Activated naive CD8-positive, alpha-beta T cell treated with anti-CD3 and anti-CD28 coated beads for 36 hours (primary cell): ENCODE measurements around the gene ANKZF1. TPM values are rescaled to one million over a fixed set of nuclear protein-coding genes. Genes with fewer than 3 reads are reported as not detected.

ENCODE experiments used
- total RNA-seq, 2 experiments: library from RNA; stranded (reverse); gene quantifications; one replicate each; pipeline ENCODE4 v1.2.3, GENCODE V29; 2021

Gene ANKZF1
- total RNA-seq, 2 experiments from 2014 or later, result 102 to 114 TPM

Other genes starting within 250 kb of the ANKZF1 start
- not detected for gene FEV, start 244.6 kb upstream of the ANKZF1 start, total RNA-seq
- not detected for gene CRYBA2, start 236.4 kb upstream of the ANKZF1 start, total RNA-seq
- not detected for gene CFAP65, start 188.3 kb upstream of the ANKZF1 start, total RNA-seq
- not detected for gene IHH, start 168.9 kb upstream of the ANKZF1 start, total RNA-seq
- gene NHEJ1, start 69.0 kb upstream of the ANKZF1 start, total RNA-seq, result 10 to 100 TPM; 19.8 to 21.1 TPM
- gene SLC23A3, start 59.8 kb upstream of the ANKZF1 start, total RNA-seq, result 1 to 10 TPM in 1 of 2 experiments, under 1 TPM in 1; 0.92 to 1.1 TPM
- 10 to 100 TPM; 44.1 to 50.2 TPM for gene CNPPD1, start 52.9 kb upstream of the ANKZF1 start, total RNA-seq
- gene RETREG2, start 51.5 kb upstream of the ANKZF1 start, total RNA-seq, result 10 to 100 TPM; 54.2 to 57.7 TPM
- gene ZFAND2B, start 23.0 kb upstream of the ANKZF1 start, total RNA-seq, result 10 to 100 TPM; 22.8 to 27.2 TPM
- 10 to 100 TPM; 20.4 to 21.3 TPM for gene ABCB6, start 10.8 kb upstream of the ANKZF1 start, total RNA-seq
- 10 to 100 TPM; 47.1 to 55.0 TPM for gene ATG9A, start 170 bp upstream of the ANKZF1 start, total RNA-seq
- gene GLB1L, start 15.6 kb downstream of the ANKZF1 start, total RNA-seq, result 1 to 10 TPM; 1.6 to 3.0 TPM
- gene STK16, start 15.7 kb downstream of the ANKZF1 start, total RNA-seq, result 10 to 100 TPM; 27.8 to 30.7 TPM
- not detected for gene TUBA4B, start 23.4 kb downstream of the ANKZF1 start, total RNA-seq
- 100 to 1,000 TPM; 208 to 212 TPM for gene TUBA4A, start 24.1 kb downstream of the ANKZF1 start, total RNA-seq
- 10 to 100 TPM; 43.8 to 47.5 TPM for gene DNAJB2, start 49.6 kb downstream of the ANKZF1 start, total RNA-seq
- 1 to 10 TPM; 1.7 to 2.5 TPM for gene PTPRN, start 79.6 kb downstream of the ANKZF1 start, total RNA-seq
- gene RESP18, start 102.9 kb downstream of the ANKZF1 start, total RNA-seq, result not detected
- 100 to 1,000 TPM; 122 to 123 TPM for gene DNPEP, start 158.1 kb downstream of the ANKZF1 start, total RNA-seq
- under 1 TPM; 0.26 to 0.39 TPM for gene DES, start 188.6 kb downstream of the ANKZF1 start, total RNA-seq
- 1 to 10 TPM; 1.5 to 1.6 TPM for gene SPEG, start 205.0 kb downstream of the ANKZF1 start, total RNA-seq